WERI-Rb-1 (cell line): Measurements from ENCODE around the gene ST6GALNAC4.

Source experiments
- DNase-seq: peaks from one replicate; pipeline ENCODE4 v3.0.0-alpha.2; 2020
- H3K27ac ChIP-seq: fragments of 250-450 bp; sonication (Bioruptor Pico); 2 replicates; pipeline ENCODE4 v1.5.1; 2020; ENCODE audit warnings: mild to moderate bottlenecking, moderate library complexity
- H3K27me3 ChIP-seq: fragments of 250-450 bp; sonication (Bioruptor Pico); 2 replicates; pipeline ENCODE4 v1.5.1; 2021; ENCODE audit warnings: mild to moderate bottlenecking, low read depth, moderate library complexity; ENCODE audit not compliant: insufficient read depth, severe bottlenecking
- H3K36me3 ChIP-seq: fragments of 250-450 bp; sonication (Bioruptor Pico); 2 replicates; pipeline ENCODE4 v1.5.1; 2020; ENCODE audit warnings: mild to moderate bottlenecking, moderate library complexity
- H3K4me3 ChIP-seq: 2 replicates; pipeline ENCODE4 v1.5.1; 2011; ENCODE audit warnings: low read depth, mild to moderate bottlenecking, control low read depth, low read length
- H3K9me3 ChIP-seq: fragments of 250-450 bp; sonication (Bioruptor Pico); 2 replicates; pipeline ENCODE4 v1.5.1; 2021; ENCODE audit warnings: mild to moderate bottlenecking, moderate library complexity; ENCODE audit not compliant: severe bottlenecking
- TF ChIP-seq, protein P1 (sequence below): IDR thresholded peaks from 2 replicates; pipeline ENCODE4 v1.5.1; 2011; ENCODE audit warnings: low read depth, mild to moderate bottlenecking, control low read depth, inconsistent platforms, low read length

ST6GALNAC4 gene

DNA sequence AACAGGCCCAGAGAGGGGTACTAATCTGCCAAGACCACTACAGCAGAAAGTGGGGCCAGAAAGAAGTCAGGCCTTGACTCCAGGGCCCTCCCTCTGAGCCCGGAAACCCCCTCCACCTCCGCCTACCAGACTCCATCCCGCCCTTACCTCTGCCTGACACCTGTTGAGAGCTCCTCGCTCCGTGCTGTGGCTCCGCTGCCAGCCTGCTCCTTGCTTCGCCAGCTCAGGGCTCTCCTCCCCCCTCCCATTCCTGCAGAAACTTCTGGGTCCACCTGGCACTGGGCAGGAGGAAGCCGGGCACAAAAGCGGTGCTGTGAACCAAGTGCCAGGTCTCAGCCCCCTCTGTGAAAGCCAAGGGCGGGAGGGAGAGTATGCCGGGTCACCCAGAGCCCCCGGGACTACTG, 11.1 kb downstream of the ST6GALNAC4 start:
- Histone ChIP-seq H3K9me3 (no peaks in the 10 kb centered on the region), H3K27ac (no peak overlapping the region), H3K4me3 (no peak overlapping the region), H3K27me3 (no peaks in the 10 kb centered on the region), H3K36me3 (peaks cover 8% of the 10 kb centered on the region)
- no peak for DNase-seq
- TF ChIP-seq, protein P1, sequence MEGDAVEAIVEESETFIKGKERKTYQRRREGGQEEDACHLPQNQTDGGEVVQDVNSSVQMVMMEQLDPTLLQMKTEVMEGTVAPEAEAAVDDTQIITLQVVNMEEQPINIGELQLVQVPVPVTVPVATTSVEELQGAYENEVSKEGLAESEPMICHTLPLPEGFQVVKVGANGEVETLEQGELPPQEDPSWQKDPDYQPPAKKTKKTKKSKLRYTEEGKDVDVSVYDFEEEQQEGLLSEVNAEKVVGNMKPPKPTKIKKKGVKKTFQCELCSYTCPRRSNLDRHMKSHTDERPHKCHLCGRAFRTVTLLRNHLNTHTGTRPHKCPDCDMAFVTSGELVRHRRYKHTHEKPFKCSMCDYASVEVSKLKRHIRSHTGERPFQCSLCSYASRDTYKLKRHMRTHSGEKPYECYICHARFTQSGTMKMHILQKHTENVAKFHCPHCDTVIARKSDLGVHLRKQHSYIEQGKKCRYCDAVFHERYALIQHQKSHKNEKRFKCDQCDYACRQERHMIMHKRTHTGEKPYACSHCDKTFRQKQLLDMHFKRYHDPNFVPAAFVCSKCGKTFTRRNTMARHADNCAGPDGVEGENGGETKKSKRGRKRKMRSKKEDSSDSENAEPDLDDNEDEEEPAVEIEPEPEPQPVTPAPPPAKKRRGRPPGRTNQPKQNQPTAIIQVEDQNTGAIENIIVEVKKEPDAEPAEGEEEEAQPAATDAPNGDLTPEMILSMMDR = no peak

DNA sequence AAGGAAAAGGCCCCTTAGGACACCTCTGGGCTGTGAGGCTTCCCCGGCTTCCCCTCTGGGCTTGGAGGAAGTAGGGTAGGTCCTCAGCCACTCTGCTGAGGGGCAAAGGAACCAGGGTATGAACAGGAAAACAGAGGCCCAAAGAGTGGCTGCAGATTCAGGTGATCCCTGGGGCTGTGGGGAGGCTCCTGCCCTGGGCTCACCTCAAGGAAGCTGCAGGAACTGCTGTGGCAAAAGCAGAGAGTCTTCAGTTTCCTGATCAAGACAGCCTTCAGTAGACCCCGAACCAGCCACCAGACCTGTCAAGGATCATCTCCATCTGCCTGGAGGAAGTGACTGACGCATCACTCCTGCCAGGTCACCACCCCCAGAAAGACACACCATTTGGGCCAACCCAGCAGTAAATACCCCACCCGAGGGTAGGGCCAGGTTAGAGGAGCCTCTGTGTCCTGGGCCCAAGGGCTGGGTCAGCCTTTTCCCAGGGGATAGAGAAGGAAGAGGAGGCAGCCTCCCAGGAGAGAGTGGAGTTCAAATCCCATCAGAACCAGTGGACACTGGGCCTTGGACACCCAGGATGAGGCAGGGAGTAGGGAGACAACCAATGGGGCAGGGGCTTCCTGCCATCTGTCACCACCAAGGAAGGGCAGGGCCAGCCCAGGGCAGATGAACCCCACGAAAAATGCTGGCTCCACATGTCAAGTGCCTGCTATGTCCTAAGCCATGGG, 11.7 kb downstream of the ST6GALNAC4 start:
- no peak overlapping the region for H3K4me3 ChIP-seq

DNA sequence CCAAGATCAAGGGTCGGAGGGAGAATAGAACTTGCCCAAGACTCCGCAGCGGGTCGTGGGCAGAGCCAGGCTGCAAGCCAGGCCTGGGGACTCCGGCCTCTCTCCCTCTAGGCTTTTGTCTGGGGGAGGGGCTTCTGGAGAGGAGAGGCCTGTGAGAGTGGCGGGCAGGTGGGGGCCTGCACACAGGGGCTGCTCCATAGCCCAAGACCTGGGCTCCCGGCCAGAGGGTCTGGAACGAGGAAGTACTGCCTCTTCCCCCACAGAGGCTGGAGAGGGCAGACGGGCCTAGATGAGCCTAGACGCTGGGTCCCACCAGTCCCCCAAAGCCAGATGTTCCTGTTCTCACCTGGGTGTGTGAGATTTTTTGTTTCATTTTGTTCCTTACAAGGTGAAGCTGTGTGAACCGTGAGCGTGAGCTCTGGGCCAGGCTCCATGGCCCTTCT, 12.3 kb downstream of the ST6GALNAC4 start:
- TF ChIP-seq, protein P1 = no peak
- Histone ChIP-seq H3K4me3 (no peak overlapping the region), H3K27ac (peak overlapping the region; percentile 38), H3K9me3 (no peaks in the 10 kb centered on the region), H3K36me3 (peaks cover 4% of the 10 kb centered on the region; the same call in 1 of the 2 replicates), H3K27me3 (no peaks in the 10 kb centered on the region)
- DNase-seq = no peak

More for the DNA sequence above, 11.7 kb downstream of the ST6GALNAC4 start:
- no peaks in the 10 kb centered on the region for H3K9me3 ChIP-seq
- TF ChIP-seq, protein P1 = no peak
- DNase-seq = no peak
- H3K27me3 ChIP-seq = no peaks in the 10 kb centered on the region
- peak overlapping the region; percentile 38 for H3K27ac ChIP-seq
- H3K36me3 ChIP-seq = peaks cover 4% of the 10 kb centered on the region; the same call in 1 of the 2 replicates

DNA sequence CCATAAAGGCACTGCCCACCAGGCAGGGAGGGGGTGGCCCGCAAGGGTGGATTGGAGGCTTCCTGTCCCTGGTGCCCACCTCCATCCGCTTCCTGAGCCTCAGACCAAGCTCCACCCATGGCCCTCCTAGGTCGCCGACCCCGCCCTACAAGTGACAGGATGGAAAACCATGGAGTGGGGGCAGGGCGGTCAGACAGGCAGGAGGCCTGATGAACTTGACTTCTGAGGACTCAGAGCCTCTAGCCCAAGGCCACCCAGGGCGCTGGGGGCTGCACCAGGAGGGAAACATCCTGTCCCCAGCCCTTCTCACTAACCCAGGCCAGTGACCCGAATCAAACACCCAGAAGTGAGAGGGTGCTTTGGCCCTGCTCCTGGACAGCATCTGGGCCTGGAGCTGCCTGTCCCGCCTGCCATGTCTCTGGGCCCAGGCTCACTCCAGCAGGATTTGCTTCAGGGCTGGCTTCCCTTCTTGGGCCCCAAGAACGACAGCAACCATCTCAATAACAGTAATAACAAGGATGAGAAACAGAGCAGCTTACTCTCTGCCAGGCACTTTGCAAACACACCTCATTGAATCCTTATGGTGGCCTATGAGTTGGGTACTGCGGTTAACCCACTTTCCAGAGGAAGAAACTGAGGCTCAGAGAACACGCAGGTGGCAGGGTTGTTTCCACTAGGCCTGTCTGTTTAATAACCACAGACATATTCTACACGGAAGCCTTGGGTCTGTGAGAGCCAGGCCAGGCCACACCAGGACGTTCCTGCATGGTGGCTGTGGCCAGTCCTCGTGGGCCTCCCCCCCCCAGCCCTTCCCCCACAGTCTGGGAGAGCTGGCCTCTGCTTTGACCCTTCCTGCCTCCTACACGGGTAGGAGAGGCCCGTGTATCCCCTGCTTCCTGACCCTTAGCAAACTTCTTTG, 13.0 kb downstream of the ST6GALNAC4 start:
- Histone ChIP-seq H3K4me3 (no peak overlapping the region), H3K27ac (peak overlapping the region; percentile 38), H3K36me3 (peaks cover 3% of the 10 kb centered on the region; the same call in 1 of the 2 replicates), H3K27me3 (no peaks in the 10 kb centered on the region), H3K9me3 (no peaks in the 10 kb centered on the region)
- TF ChIP-seq, protein P1 = no peak
- DNase-seq = peak; percentile 86

DNA sequence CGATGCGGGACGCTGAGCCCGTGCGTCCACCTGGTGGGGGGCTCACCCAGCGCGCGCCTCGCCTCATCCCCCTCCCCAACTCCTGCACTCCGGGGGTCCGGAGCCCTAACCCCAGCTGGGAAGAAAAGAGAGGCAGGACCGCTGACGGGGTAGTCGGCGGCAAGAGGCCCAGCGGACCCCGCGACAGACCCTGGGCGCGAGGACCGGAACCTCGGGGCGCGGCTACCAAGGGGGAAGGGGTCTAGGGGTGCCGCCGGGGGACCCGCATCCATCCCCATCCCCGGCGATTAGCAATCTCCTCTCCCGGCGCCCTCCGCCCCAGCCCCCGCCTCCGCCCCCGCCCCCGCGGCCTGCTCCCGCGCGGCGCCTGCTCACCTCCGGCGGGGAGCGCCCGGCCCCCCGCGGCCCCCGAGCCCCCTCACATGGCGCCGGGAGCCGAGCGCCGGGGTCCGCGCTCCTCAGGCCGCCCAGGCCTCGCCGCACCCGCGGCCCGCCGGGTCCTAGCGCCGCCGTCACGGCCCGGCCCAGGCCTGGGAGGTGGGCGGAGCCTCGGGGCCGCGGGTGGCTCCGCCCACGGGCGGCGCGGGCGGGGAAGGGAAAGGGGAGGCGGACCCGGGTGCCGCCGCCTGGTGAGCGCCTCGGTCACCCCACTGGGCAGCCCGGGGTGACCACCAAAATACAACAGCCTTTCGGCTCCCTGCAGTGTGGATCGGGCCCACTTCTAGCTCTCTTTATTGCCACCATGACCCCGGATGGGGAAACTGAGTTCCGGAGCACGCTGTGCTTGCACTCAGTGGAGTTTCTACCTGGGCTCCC, 17.5 kb downstream of the ST6GALNAC4 start, which contains the start of gene ST6GALNAC6:
TSS of gene ST6GALNAC6 (minus strand) at position 476 of the 816 bp plus-strand sequence. CDS start 1,622 bp downstream, outside the sequence.
- H3K4me3 ChIP-seq = peak within 1 kb of the TSS; percentile 80
- H3K36me3 ChIP-seq = peaks cover 35% of the 10 kb centered on the region
- no peaks in the 10 kb centered on the region for H3K9me3 ChIP-seq
- TF ChIP-seq, protein P1 = no peak
- DNase-seq = peak; percentile 76
- peak within 1 kb of the TSS; percentile 71 for H3K27ac ChIP-seq
- H3K27me3 ChIP-seq = no peaks in the 10 kb centered on the region
